Measurements from ENCODE around the gene GPR156.

DNA sequence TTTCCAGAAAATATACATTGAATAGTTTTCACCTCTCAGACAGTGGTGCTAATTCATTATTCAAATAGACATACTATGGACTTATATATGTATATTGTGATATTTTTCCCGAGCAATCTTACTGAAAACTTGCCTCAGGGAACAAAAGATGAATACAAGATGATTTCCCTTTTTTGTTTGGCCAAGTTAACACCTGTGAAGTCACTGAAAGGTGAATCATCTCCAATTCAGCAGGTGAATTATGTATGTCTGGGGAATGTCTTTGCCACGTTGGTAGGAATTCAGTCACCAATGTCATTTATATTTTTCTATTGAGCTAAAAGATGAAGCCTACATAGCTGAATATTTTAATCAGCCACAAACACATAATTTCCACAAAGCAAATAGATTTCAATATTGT is 88.2 kb downstream of the GPR156 start:
- no peak for TF ChIP-seq POLR2AphosphoS5 (IDR thresholded peaks at IDR 0.05)
- TF ChIP-seq, protein P1, sequence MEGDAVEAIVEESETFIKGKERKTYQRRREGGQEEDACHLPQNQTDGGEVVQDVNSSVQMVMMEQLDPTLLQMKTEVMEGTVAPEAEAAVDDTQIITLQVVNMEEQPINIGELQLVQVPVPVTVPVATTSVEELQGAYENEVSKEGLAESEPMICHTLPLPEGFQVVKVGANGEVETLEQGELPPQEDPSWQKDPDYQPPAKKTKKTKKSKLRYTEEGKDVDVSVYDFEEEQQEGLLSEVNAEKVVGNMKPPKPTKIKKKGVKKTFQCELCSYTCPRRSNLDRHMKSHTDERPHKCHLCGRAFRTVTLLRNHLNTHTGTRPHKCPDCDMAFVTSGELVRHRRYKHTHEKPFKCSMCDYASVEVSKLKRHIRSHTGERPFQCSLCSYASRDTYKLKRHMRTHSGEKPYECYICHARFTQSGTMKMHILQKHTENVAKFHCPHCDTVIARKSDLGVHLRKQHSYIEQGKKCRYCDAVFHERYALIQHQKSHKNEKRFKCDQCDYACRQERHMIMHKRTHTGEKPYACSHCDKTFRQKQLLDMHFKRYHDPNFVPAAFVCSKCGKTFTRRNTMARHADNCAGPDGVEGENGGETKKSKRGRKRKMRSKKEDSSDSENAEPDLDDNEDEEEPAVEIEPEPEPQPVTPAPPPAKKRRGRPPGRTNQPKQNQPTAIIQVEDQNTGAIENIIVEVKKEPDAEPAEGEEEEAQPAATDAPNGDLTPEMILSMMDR (IDR thresholded peaks at IDR 0.05) = no peak

Measured in upper lobe of left lung (tissue), 4 donors.